Upper lobe of left lung (tissue), 4 donors: ENCODE results near the gene PLK5.

ENCODE experiments used
- CTCF ChIP-seq, 6 experiments: fragments of 450-650 bp in 4 of 6; fragments of 200-600 bp in 2 of 6; sonication (generic) in 2 of 6; IDR thresholded peaks; one replicate each; pipeline ENCODE4 v1.5.1; 2016 to 2019; ENCODE audit warnings: antibody characterized with exemption in 6 of 6
- POLR2A ChIP-seq, 4 donors: fragments of 450-650 bp; IDR thresholded peaks; one replicate each; pipeline ENCODE4 v1.5.1; 2016 to 2017; ENCODE audit warnings: antibody characterized with exemption in 4 of 4, mild to moderate bottlenecking in 2 of 4
- POLR2AphosphoS5 ChIP-seq, 2 donors: sonication (generic); formaldehyde crosslinking; IDR thresholded peaks; one replicate each; pipeline ENCODE4 v1.5.1; 2017; ENCODE audit warnings: antibody characterized with exemption in 2 of 2

- TF ChIP-seq CTCF (IDR thresholded peaks at IDR 0.05), result no peak
- TF ChIP-seq POLR2AphosphoS5 (IDR thresholded peaks at IDR 0.05), result peak in 1 of 2 donors; percentile 38
- peak in 1 of 4 donors; percentile 33 for TF ChIP-seq POLR2A (IDR thresholded peaks at IDR 0.05)
Observed at GRCh38 chr19:1507763-1508506, 15.9 kb upstream of the PLK5 start.
